EH (cell line): ENCODE measurements around the gene ZNF219.

ENCODE experiments used
- DNase-seq: peaks from one replicate; pipeline ENCODE4 v3.0.0-alpha.2; 2015; ENCODE audit warnings: low read depth

ZNF219 gene

GRCh38 chr14:21043387-21043973, 55.0 kb downstream of the ZNF219 start:
- DNase-seq = no peak

- no peak for DNase-seq
Measured at GRCh38 chr14:21042918-21043317, 55.5 kb downstream of the ZNF219 start.

GRCh38 chr14:21041676-21042433, 56.6 kb downstream of the ZNF219 start, which contains the start of gene RNASE7:
Gene RNASE7, plus strand, starts transcription at chr14:21042362. Its CDS starts 631 bp downstream, at chr14:21042993.
- peak; percentile 68 for DNase-seq

GRCh38 chr14:21040941-21041340, 57.5 kb downstream of the ZNF219 start:
- DNase-seq = peak; percentile 57

- no peak for DNase-seq
Measured at GRCh38 chr14:21040370-21040925, 58.0 kb downstream of the ZNF219 start.
